Measurements from ENCODE around the gene ITGAX.
"Not testable (repeated sequence)": the region's sequence is repeated elsewhere in the genome, so short reads cannot be mapped to it uniquely, and the experiment has no call there.

Gene ITGAX

DNA sequence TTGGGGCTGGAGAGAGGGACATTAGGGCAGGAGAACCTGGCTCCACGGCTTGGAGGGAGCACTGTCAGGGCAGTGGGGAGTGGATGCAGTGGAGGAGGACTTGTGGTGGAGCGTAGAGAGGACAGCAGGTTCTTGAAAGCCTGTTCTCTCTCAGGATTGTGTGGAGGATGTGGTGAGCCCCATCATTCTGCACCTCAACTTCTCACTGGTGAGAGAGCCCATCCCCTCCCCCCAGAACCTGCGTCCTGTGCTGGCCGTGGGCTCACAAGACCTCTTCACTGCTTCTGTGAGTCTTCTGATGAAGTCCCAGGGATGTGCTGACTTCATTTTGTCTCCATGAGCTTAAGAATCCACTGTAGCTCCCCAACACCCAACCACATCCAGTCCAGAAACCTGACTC, 59.7 kb downstream of the ITGAX start:
- H3K9ac ChIP-seq (ENCODE audit: low read length): no peak overlapping the region
- H3K4me3 ChIP-seq (ENCODE audit: insufficient read depth, low read length, poor library complexity, severe bottlenecking): no peak overlapping the region
- H3K9me3 ChIP-seq (ENCODE audit: insufficient read depth, low read length): no peaks in the 10 kb centered on the region
- no peak for TF ChIP-seq EZH2phosphoT487 (conservative IDR thresholded peaks at IDR 0.05; ENCODE audit: low read length)
- TF ChIP-seq, protein P1, sequence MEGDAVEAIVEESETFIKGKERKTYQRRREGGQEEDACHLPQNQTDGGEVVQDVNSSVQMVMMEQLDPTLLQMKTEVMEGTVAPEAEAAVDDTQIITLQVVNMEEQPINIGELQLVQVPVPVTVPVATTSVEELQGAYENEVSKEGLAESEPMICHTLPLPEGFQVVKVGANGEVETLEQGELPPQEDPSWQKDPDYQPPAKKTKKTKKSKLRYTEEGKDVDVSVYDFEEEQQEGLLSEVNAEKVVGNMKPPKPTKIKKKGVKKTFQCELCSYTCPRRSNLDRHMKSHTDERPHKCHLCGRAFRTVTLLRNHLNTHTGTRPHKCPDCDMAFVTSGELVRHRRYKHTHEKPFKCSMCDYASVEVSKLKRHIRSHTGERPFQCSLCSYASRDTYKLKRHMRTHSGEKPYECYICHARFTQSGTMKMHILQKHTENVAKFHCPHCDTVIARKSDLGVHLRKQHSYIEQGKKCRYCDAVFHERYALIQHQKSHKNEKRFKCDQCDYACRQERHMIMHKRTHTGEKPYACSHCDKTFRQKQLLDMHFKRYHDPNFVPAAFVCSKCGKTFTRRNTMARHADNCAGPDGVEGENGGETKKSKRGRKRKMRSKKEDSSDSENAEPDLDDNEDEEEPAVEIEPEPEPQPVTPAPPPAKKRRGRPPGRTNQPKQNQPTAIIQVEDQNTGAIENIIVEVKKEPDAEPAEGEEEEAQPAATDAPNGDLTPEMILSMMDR (IDR thresholded peaks at IDR 0.05; ENCODE audit: insufficient read depth, low read length, poor library complexity, severe bottlenecking): no peak
- no peaks in the 10 kb centered on the region for H3K27me3 ChIP-seq (ENCODE audit: low read length)
- H4K20me1 ChIP-seq (ENCODE audit: low read depth, low read length): no peaks in the 10 kb centered on the region
- no peaks in the 10 kb centered on the region for H3K79me2 ChIP-seq (ENCODE audit: insufficient read depth, low read length)
- H3K36me3 ChIP-seq (ENCODE audit: low read length): no peaks in the 10 kb centered on the region
- H3K27ac ChIP-seq (ENCODE audit: low read depth, low read length): no peak overlapping the region
- H3K4me2 ChIP-seq (ENCODE audit: low read depth, low read length, poor library complexity, severe bottlenecking): no peak overlapping the region
- no peaks in the 10 kb centered on the region for H3K9me2 ChIP-seq (replicated peaks; ENCODE audit: insufficient read depth, low read length)
- no peaks in the 10 kb centered on the region for H3F3A ChIP-seq (ENCODE audit: insufficient read depth)
- no peak overlapping the region for H2AFZ ChIP-seq (ENCODE audit: low read depth, low read length, severe bottlenecking)

DNA sequence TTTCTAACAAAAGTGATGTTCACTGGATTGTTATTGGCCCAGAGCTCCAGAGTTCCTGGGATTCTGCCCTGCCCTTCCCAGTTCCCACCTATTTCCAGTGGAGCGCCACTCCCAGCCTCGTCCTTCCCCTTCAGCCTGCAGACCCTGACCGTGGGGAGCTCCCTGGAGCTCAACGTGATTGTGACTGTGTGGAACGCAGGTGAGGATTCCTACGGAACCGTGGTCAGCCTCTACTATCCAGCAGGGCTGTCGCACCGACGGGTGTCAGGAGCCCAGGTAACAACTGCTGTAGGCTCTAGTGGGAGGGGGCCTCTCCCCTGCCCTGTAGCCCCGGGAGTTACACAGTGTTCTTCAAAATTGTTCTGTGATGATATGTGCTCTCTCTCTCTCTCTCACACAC, 61.4 kb downstream of the ITGAX start:
- no peaks in the 10 kb centered on the region for H3K36me3 ChIP-seq (ENCODE audit: low read length)
- H3K9me2 ChIP-seq (replicated peaks; ENCODE audit: insufficient read depth, low read length): no peaks in the 10 kb centered on the region
- H3K9ac ChIP-seq (ENCODE audit: low read length): no peak overlapping the region
- no peaks in the 10 kb centered on the region for H4K20me1 ChIP-seq (ENCODE audit: low read depth, low read length)
- no peak overlapping the region for H3K4me2 ChIP-seq (ENCODE audit: low read depth, low read length, poor library complexity, severe bottlenecking)
- no peak overlapping the region for H2AFZ ChIP-seq (ENCODE audit: low read depth, low read length, severe bottlenecking)
- H3K4me3 ChIP-seq (ENCODE audit: insufficient read depth, low read length, poor library complexity, severe bottlenecking): no peak overlapping the region
- no peaks in the 10 kb centered on the region for H3K9me3 ChIP-seq (ENCODE audit: insufficient read depth, low read length)
- H3K79me2 ChIP-seq (ENCODE audit: insufficient read depth, low read length): no peaks in the 10 kb centered on the region
- no peak for TF ChIP-seq EZH2phosphoT487 (conservative IDR thresholded peaks at IDR 0.05; ENCODE audit: low read length)
- TF ChIP-seq, protein P1 (IDR thresholded peaks at IDR 0.05; ENCODE audit: insufficient read depth, low read length, poor library complexity, severe bottlenecking): no peak
- H3K27me3 ChIP-seq (ENCODE audit: low read length): no peaks in the 10 kb centered on the region
- no peak overlapping the region for H3K27ac ChIP-seq (ENCODE audit: low read depth, low read length)
- no peaks in the 10 kb centered on the region for H3F3A ChIP-seq (ENCODE audit: insufficient read depth)

DNA sequence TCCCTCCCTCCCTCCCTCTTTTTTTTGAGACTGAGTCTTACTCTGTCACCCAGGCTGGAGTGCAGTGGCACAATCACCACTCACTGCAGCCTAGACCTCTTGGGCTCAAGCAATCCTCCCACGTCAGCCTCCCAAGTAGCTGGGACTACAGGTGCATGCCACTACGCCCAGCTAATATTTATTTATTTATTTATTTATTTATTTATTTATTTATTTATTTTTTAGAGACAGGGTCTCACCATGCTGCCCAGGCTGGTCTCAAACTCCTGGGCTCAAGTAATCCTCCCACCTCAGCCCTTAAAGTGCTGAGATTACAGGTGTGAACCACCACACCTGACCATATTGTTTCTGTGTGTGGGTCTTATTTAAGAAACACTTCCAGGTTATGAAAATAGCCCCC, 62.1 kb downstream of the ITGAX start:
- H3K4me2 ChIP-seq (ENCODE audit: low read depth, low read length, poor library complexity, severe bottlenecking); H3K9ac ChIP-seq (ENCODE audit: low read length); H3K36me3 ChIP-seq (ENCODE audit: low read length); H3K9me2 ChIP-seq (replicated peaks; ENCODE audit: insufficient read depth, low read length); H3K9me3 ChIP-seq (ENCODE audit: insufficient read depth, low read length); H3K4me3 ChIP-seq (ENCODE audit: insufficient read depth, low read length, poor library complexity, severe bottlenecking); H2AFZ ChIP-seq (ENCODE audit: low read depth, low read length, severe bottlenecking); H3F3A ChIP-seq (ENCODE audit: insufficient read depth); H3K79me2 ChIP-seq (ENCODE audit: insufficient read depth, low read length); H4K20me1 ChIP-seq (ENCODE audit: low read depth, low read length); H3K27ac ChIP-seq (ENCODE audit: low read depth, low read length); H3K27me3 ChIP-seq (ENCODE audit: low read length): not testable (repeated sequence)

DNA sequence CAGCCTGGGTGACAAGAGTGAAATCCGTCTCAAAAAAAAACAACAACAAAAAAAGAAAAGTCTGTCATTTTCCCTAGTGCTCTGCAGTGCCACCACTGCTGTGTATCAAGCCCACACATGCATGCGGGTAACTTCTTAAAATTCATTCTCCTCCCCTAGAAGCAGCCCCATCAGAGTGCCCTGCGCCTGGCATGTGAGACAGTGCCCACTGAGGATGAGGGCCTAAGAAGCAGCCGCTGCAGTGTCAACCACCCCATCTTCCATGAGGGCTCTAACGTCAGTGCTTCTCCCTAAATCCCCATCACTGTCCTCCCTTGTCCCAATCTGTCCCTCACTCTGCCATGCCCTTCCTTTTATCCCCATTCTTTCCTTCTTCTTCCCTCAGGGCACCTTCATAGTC, 62.9 kb downstream of the ITGAX start:
- Histone ChIP-seq H3K9me3 (ENCODE audit: insufficient read depth, low read length) (no peaks in the 10 kb centered on the region), H2AFZ (ENCODE audit: low read depth, low read length, severe bottlenecking) (no peak overlapping the region), H3F3A (ENCODE audit: insufficient read depth) (no peaks in the 10 kb centered on the region), H3K9ac (ENCODE audit: low read length) (no peak overlapping the region), H3K79me2 (ENCODE audit: insufficient read depth, low read length) (no peaks in the 10 kb centered on the region), H3K4me3 (ENCODE audit: insufficient read depth, low read length, poor library complexity, severe bottlenecking) (no peak overlapping the region), H3K36me3 (ENCODE audit: low read length) (no peaks in the 10 kb centered on the region), H3K9me2 (replicated peaks; ENCODE audit: insufficient read depth, low read length) (no peaks in the 10 kb centered on the region), H4K20me1 (ENCODE audit: low read depth, low read length) (no peaks in the 10 kb centered on the region), H3K27ac (ENCODE audit: low read depth, low read length) (no peak overlapping the region), H3K27me3 (ENCODE audit: low read length) (no peaks in the 10 kb centered on the region; the same call in 1 of the 2 replicates), H3K4me2 (ENCODE audit: low read depth, low read length, poor library complexity, severe bottlenecking) (no peak overlapping the region)
- no peak for TF ChIP-seq EZH2phosphoT487 (conservative IDR thresholded peaks at IDR 0.05; ENCODE audit: low read length)
- TF ChIP-seq, protein P1 (IDR thresholded peaks at IDR 0.05; ENCODE audit: insufficient read depth, low read length, poor library complexity, severe bottlenecking): no peak
